HG02798 (cell line): ENCODE results near the gene KIF1B.

Experiments
- ATAC-seq: cut with Tn5 transposase; IDR thresholded peaks from one replicate; pipeline ENCODE4 v1.9.1; 2021; ENCODE audit warnings: mild to moderate bottlenecking; ENCODE audit not compliant: unreplicated experiment, poor library complexity

The KIF1B gene

GRCh38 chr1:10267921-10268320 lies 57.6 kb downstream of the KIF1B start:
- no peak for ATAC-seq

- ATAC-seq = no peak
Observed at GRCh38 chr1:10271090-10271489, 60.7 kb downstream of the KIF1B start.

- no peak for ATAC-seq
Observed at GRCh38 chr1:10271869-10272268, 61.5 kb downstream of the KIF1B start.

GRCh38 chr1:10272274-10272673 lies 61.9 kb downstream of the KIF1B start:
- ATAC-seq = no peak

GRCh38 chr1:10278880-10279279 lies 68.5 kb downstream of the KIF1B start:
- ATAC-seq = no peak

GRCh38 chr1:10280439-10281350 lies 70.3 kb downstream of the KIF1B start:
- no peak for ATAC-seq

GRCh38 chr1:10283318-10283984 lies 73.1 kb downstream of the KIF1B start:
- no peak for ATAC-seq

GRCh38 chr1:10286244-10286643 lies 75.9 kb downstream of the KIF1B start:
- no peak for ATAC-seq

- ATAC-seq = no peak
Observed at GRCh38 chr1:10287023-10287645, 76.8 kb downstream of the KIF1B start.

GRCh38 chr1:10288029-10288615 lies 77.8 kb downstream of the KIF1B start:
- no peak for ATAC-seq

GRCh38 chr1:10291705-10292104 lies 81.3 kb downstream of the KIF1B start:
- no peak for ATAC-seq

GRCh38 chr1:10292188-10292587 lies 81.8 kb downstream of the KIF1B start:
- ATAC-seq = no peak

- ATAC-seq = no peak
Observed at GRCh38 chr1:10295481-10296085, 85.2 kb downstream of the KIF1B start.

- ATAC-seq = no peak
Observed at GRCh38 chr1:10299151-10299550, 88.8 kb downstream of the KIF1B start.

- no peak for ATAC-seq
Observed at GRCh38 chr1:10302416-10302815, 92.0 kb downstream of the KIF1B start.

GRCh38 chr1:10304295-10304694 lies 93.9 kb downstream of the KIF1B start:
- no peak for ATAC-seq

- ATAC-seq = no peak
Observed at GRCh38 chr1:10306435-10306834, 96.1 kb downstream of the KIF1B start.

GRCh38 chr1:10308001-10308400 lies 97.6 kb downstream of the KIF1B start:
- no peak for ATAC-seq

- no peak for ATAC-seq
Observed at GRCh38 chr1:10309243-10310011, 99.1 kb downstream of the KIF1B start.

GRCh38 chr1:10316752-10317151 lies 106.4 kb downstream of the KIF1B start:
- no peak for ATAC-seq
